GM21447 (cell line): Measurements from ENCODE around the gene PPIP5K1.
"Not testable (repeated sequence)": the region's sequence is repeated elsewhere in the genome, so short reads cannot be mapped to it uniquely, and the experiment has no call there.

Experiments
- ATAC-seq: cut with Tn5 transposase; IDR thresholded peaks from one replicate; pipeline ENCODE4 v1.9.1; 2021; ENCODE audit not compliant: unreplicated experiment

Gene PPIP5K1

DNA sequence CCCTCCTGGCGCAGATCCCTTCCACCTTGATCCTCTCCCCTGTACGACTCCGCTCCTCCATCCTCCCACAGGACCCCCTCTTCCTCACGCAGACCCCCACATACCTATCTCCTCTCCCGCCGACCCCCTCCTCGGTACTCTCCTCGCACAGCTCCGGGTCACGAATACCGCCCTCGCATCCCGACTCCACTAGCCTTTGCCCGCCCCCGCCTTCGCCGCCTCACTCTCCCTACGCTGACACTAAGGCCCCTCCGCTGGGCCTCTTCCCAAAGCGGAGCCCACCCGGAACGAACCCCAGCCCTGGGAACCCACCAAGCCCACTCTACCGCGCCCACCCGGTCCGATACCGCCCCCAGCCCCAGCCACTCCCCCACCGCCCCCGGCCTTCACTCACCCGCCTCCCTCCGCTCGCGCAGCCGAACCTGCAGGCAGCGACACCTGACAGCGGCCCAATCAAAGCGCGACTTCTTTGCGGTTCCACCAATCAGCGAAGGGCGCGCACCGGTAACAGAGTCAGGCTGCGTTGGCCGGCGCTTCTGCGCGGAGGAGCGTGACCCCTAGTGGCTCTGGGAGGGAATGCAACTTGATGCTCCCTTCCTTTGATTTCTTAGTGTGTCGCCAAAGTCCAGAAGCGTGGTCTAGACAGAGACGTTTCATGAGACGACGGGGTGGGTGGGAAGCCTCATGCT lies at the start of gene PPIP5K1:
Gene PPIP5K1, minus strand, starts transcription at position 431 of the 689 bp plus-strand sequence. CDS start 5,704 bp downstream, outside the sequence.
- ATAC-seq, result peak; percentile 89

- peak; percentile 78 for ATAC-seq
Observed at GRCh38 chr15:43638464-43639204, 48.6 kb upstream of the PPIP5K1 start.

DNA sequence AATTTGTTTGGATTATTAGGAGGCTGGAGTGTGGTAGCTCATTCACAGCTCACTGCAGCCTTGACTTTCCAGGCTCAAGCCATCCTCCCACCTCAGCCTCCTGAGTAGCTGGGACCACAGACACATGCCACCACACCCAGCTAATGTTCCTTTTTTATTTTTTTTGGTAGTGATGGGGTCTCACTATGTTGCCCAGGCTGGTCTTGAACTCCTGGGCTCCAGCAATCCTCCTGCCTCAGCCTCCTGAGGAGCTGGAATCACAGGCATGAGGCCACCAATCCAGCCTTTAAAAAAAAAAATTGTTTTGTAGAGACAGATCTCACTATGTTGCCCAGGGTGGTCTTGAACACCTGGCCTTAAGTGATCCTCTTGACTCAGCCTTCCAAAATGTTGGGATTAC lies 36.9 kb upstream of the PPIP5K1 start:
- ATAC-seq, result not testable (repeated sequence)

GRCh38 chr15:43625106-43625505 lies 35.1 kb upstream of the PPIP5K1 start:
- ATAC-seq, result no peak

- ATAC-seq, result not testable (repeated sequence)
Observed at GRCh38 chr15:43622068-43622799, 32.2 kb upstream of the PPIP5K1 start.

GRCh38 chr15:43618700-43619099 lies 28.7 kb upstream of the PPIP5K1 start, which contains the start of gene STRC:
TSS of gene STRC (minus strand) at chr15:43618800. CDS start at chr15:43618722, 78 bp downstream.
- not testable (repeated sequence) for ATAC-seq

- ATAC-seq, result not testable (repeated sequence)
Observed at GRCh38 chr15:43617750-43618149, 27.7 kb upstream of the PPIP5K1 start.

DNA sequence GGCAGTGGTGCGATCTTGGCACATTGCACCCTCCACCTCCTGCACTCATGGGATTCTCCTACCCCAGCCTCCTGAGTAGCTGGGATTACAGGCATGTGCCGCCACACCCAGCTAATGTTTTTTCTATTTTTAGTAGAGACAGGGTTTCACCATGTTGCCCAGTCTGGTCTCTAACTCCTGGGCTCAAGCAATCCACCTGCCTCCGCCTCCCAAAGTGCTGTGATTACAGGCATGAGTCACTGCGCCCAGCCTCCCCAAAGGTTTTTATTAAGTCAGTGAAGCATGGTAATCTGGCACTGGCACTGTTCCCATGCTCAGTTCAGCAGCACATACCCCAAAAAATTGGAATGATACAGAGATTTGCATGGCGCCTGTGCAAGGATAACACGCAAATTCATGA lies 12.2 kb upstream of the PPIP5K1 start:
- not testable (repeated sequence) for ATAC-seq

DNA sequence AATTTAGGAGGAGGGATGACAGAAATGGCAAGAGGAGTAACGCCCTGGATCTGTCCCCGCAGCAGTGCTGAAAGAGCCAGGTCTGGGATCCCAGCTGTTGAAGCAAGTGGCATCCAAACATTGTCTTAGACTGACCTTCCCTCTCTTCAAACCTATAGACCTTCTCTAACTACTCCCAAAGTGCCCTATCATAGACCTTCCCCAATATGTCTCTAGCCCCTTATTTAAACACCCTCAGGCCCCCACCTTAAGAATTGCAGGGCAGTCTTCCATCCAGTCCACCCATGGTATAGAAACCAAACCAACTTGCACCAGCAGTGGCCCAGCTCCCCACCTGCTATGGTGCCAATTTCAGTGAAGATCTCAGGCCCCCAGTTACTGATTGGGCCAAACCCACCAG lies 10.2 kb upstream of the PPIP5K1 start:
- ATAC-seq, result not testable (repeated sequence)

DNA sequence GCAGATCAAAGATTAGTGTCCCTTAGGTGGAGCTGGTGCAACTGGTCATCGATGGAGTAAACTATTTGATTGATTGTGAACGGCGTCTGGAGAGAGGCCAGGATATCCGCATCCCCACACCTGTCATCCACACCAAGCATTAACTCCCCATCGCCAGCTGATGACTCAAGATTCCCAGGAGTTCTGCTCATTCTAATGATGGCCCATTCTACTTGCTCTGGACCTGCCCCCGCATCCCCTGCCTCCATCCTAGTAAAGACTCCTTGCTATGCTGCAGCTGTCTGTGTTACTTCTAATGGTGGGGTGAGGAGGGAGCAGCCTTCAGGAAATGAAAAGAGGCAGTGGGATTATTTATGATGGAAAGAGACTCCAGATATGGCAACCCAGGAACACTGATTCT lies 9.1 kb upstream of the PPIP5K1 start:
- ATAC-seq, result not testable (repeated sequence)

DNA sequence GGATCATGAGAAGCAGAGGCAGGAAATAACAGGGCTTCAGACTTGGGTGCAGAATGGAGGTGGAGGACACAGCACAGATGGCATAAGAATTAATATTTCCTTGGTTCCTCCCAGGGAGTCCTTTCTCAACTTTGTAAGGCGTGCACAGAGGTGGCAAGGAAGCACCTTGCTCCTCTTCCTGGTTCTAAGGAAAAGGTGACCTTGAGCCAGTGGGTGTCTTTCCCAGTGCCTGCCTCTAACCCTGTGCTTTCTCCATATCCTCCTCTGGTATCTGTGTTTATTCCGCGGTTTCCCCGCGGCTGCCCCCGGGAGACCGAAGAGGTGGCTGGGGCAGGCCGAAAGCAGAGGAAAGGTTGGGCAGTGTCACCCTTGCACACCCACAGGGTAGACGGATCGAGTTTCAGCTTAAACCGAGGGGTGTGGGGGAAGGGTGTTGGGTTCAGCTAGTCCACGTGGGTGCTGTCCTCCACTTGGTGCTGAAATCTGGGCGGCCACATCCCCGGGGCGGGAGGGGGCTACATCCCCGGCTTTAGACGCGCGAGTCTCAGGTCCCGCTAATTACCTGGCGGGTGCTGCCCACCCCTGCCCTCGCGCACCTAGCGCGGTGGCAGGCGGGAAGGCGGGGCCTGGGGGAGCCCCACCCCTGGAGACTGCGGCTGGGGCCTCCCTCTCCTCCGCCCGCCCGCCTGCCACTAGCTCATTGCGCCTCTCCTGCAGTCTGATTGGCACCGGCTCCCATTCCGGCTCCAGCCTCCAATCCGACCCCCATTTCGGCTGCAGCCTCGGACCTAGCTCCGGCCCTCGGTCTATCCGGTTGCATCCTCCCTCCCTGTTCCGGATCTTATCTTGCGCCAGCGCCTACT lies 3.6 kb upstream of the PPIP5K1 start, which contains the start of gene CKMT1B:
Gene CKMT1B, plus strand, starts transcription at position 700 of the 863 bp plus-strand sequence. CDS start 192 bp downstream, outside the sequence.
- not testable (repeated sequence) for ATAC-seq

DNA sequence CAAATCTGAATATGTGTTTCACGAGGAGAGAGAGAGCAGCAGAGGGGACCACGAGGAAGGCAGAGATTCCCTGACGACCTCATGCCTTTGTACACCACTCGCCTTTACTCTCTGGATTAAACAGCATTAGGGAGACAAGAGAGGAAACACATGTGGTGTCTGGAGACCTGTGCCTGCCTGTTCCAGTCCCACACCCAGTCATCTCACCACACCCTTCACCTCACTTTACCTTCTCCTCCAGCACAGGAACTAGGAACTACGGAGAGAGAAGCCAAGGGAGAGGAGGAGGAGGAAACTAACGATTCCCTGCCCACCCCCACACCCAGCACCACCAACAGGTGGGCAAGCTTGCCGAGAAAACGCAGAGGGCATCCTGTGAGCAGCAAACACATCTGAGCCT lies 2.8 kb upstream of the PPIP5K1 start:
- ATAC-seq, result not testable (repeated sequence)

DNA sequence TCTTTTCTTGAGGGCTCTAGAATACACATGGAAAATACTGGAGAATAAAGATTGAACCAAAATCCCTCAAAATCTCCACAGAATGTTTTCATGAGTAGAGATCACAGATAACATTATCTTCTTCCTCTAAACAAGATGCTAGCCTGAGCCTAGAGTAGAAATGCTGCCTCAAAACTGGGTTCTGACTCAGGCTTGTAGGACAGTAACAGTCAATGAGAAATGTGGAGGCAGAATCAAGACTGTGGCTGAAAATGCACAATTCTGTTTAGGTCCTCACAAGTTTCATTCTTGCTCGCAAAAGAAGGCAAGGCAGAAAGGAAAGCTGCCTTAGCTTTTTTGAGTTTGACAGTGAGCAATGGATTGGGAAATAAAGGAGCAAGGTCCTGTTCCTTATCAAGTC lies 15.4 kb downstream of the PPIP5K1 start:
- ATAC-seq, result not testable (repeated sequence)

- not testable (repeated sequence) for ATAC-seq
Observed at GRCh38 chr15:43566615-43567014, 23.4 kb downstream of the PPIP5K1 start.

DNA sequence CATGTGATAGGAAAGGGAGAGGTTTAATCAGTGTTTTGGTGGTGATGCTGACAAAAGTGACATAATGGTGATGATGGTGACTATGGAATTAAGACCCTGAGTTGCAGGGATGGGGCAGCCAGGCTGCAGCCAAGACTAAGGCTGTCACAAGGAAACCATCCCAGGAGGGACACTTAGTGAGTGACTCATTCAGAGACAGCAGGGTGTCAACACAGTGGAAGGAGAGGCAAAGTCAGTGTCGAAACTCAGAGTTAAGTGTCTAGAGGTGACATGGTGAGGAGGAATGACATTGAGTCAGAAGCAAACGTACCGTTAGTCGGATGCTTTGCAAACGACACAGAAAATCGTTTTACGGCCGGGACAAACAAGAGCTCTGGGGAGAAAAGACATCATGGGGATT lies 26.2 kb downstream of the PPIP5K1 start:
- not testable (repeated sequence) for ATAC-seq

- ATAC-seq, result not testable (repeated sequence)
Observed at GRCh38 chr15:43562753-43563152, 27.3 kb downstream of the PPIP5K1 start.

DNA sequence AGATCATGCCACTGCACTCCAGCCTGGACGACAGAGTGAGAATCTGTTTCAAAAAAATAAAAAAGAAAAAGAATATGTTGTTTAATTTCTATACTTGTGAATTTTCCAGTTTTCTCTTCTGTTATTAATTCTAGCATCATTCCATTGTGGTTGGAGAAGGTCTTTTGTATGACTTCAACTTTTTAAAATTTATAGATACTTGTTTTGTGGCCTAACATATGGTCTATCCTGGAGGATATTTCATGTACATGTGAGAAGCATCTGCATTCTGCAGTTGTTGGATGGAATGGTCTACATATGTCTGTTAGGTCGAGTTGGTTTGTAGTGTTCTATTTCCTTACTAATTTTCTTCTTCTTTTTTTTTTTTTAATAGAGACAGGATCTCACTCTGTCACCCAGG lies 37.0 kb downstream of the PPIP5K1 start:
- ATAC-seq, result no peak

- no peak for ATAC-seq
Observed at GRCh38 chr15:43552256-43552655, 37.8 kb downstream of the PPIP5K1 start.

DNA sequence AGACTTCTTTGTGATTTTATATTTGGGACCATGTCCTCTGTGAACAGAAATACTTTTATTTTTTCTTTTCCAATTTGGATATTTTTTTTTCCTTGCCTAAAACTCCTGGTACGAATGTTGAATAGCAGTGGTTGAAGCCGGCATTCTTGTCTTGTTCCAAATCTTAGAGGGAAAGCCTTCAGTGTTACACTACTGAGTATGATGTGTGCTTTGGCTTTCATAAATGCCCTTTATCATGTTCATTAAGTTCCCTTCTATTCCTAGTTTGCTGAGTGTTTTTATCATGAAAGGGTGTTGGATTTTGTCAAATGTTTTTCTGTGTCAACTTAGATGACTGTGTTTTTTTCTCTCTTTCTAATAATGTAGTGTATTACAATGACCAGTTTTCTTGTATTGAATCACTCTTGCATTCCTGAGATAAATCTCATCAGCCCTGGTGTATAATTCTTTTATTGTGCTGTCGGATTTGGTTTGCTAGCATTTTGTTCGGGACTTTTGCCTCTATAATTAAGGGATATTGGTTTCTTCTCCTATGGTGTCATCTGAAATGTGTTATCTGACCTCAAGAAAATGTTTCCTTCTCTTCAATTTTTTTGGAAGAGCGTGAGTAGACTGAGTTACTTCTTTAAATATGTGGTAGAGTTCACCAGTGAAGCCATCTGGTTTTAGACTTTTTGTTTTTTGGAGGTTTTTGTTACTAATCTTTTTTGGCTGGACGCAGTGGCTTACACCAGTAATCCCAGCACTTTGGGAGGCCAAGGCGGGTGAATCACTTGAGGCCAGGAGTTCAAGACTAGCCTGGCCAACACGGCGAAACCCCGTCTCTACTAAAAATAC lies 39.3 kb downstream of the PPIP5K1 start:
- ATAC-seq, result no peak
